KOPT-K1 (cell line): Measurements from ENCODE around the gene ARL14EP.

Experiments used
- H3K27ac ChIP-seq: fragments of 200-600 bp; sonication (generic); 2 replicates; pipeline ENCODE4 v1.5.1; 2016; ENCODE audit warnings: antibody characterized with exemption, mild to moderate bottlenecking, low read depth, low read length; ENCODE audit not compliant: poor library complexity, severe bottlenecking
- H3K36me3 ChIP-seq: fragments of 200-600 bp; sonication (generic); 2 replicates; pipeline ENCODE4 v1.5.1; 2017; ENCODE audit warnings: antibody characterized with exemption, mild to moderate bottlenecking, low read length, moderate library complexity; ENCODE audit not compliant: insufficient read depth
- H3K9me3 ChIP-seq: fragments of 200-600 bp; sonication (generic); 2 replicates; pipeline ENCODE4 v1.5.1; 2017; ENCODE audit warnings: antibody characterized with exemption, low read length, mild to moderate bottlenecking; ENCODE audit not compliant: insufficient read depth, poor library complexity, severe bottlenecking

The ARL14EP gene

DNA sequence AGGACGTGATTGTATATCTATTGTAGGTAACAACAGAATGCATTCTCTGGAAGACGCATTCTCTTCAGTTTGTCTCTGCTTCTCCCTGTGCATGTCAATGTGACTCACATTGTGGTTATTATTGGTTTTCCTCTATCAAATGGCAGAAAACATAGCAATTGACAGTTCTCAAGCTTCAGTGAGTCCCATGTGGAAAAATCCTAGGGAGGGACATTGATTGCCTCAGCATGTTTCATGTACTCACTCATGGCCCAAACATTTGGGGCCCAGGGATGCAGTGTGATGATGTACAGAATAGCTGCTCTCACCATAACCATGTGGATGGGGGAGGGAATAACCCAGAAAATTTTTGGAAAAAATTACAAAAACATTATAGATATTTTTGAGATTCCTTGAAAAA, 9.3 kb upstream of the ARL14EP start:
- H3K9me3 ChIP-seq, result peaks cover 5% of the 10 kb centered on the region
- H3K36me3 ChIP-seq, result no peaks in the 10 kb centered on the region
- H3K27ac ChIP-seq, result no peak overlapping the region

DNA sequence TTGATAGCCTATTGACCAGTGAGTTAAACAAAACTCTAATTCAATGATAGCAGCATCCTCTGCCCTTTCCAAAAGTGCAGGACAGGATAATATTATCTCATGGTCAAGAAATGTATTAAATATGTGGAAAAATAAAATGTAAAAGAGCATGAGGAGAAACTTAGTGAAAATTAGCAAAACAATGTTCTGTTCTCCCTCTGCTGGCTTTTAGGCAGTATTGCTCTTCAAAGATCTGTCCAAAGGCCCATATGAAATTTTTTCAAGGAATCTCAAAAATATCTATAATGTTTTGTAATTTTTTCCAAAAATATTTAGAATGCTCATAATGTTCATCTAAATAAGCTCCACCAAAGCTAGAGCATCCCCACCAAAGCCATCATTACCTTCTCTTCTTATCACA, 8.3 kb upstream of the ARL14EP start:
- H3K9me3 ChIP-seq, result peaks cover 5% of the 10 kb centered on the region
- H3K36me3 ChIP-seq, result no peaks in the 10 kb centered on the region
- H3K27ac ChIP-seq, result no peak overlapping the region

DNA sequence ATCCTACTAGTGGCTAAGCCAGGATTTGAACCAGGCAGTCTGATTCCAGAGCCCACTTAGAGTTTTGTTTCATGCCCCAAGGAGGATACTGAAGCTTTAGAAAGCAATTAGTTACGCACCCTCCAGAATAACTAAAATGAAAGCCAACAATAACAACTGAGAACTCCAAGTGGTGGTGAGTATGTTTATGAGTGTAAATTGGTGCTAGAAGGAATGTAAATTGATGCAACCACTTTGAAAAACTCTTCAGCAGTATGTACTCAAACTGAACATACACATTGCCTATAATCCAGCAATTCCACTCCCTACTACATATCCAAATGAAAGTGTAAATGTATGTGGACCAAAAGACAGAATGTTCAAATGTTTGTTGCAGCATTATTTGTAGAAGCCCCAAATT, 6.7 kb upstream of the ARL14EP start:
- Histone ChIP-seq H3K36me3 (no peaks in the 10 kb centered on the region), H3K9me3 (peaks cover 2% of the 10 kb centered on the region), H3K27ac (no peak overlapping the region)

DNA sequence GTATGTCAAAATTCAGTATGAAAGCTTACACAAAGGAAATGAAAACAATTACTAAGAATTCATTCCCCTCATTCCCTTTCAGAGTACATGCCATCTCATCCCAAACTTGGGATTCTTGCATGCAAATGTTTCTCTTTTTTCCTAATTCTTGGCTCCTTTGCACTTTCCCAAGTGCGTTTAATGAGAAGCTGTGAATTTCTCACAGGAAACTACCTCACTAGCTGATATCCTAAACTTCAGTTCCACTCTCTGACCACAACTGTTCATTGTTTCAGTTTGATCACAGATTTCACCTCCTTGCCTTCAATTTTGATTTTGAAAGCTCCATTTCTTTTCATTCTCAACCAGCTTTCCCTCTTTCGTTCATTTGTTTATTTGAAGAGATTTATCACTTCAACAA, 5.9 kb upstream of the ARL14EP start:
- H3K36me3 ChIP-seq, result no peaks in the 10 kb centered on the region
- H3K27ac ChIP-seq, result no peak overlapping the region
- no peaks in the 10 kb centered on the region for H3K9me3 ChIP-seq

DNA sequence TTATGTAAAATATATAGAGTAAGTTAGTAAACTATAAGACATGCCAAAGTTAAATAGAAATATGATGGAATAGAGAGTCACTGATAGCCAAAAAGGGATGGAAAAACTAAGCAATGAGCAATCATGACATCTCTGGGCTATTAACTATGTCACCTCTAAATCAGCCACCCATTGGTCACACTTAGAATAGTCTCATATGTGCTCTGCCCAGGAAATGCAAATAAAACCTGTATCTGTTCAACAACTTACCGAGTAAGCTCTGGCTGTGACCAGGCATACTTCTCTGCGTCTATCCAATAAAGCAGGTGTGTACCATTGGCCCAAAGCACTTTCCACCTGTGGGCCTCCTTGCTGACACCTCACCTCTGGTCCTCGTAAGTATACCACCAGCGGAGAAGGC, 1.6 kb upstream of the ARL14EP start:
- H3K9me3 ChIP-seq, result no peaks in the 10 kb centered on the region
- 0 out of 2 replicates have a peak, but pooled peaks cover under 1% of the 10 kb centered on the region for H3K36me3 ChIP-seq
- no peak overlapping the region for H3K27ac ChIP-seq

- peaks cover 9% of the 10 kb centered on the region for H3K36me3 ChIP-seq
- H3K9me3 ChIP-seq, result no peaks in the 10 kb centered on the region
- peak overlapping the region; percentile 79 for H3K27ac ChIP-seq
These were observed 713 bp upstream of the ARL14EP start for GRCh38 chr11:30322191-30322590.

DNA sequence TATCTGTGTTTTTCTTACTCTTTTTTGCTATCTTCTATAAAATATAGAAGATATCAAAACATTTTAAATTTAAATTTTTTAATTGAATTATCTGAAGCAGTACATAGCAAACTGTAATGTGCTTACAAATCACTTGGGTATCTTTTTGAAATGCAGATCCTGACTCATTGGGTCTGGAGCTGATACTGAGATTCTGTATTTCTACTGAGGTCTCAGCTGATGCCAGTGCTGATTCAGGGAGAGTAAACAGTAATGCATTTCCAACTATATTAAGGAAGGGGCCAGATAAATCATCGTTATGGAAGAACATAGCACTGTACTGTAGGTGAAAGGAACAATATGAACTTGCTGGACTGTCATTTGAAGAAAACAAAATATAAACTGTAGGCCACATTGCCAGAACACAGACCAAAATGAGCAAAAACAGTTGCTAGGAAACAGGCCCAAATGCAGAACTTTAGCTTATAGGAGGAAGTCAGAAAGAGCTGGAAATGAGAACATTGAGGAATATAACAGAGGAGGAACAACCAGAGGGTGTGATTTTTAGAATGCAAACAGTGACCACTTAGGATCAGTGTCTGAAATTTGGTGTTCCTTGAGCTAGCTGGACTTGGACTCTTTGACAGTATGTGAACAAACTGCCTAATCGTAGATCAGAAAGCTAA, 3.3 kb downstream of the ARL14EP start:
- H3K9me3 ChIP-seq, result no peaks in the 10 kb centered on the region
- peaks cover 23% of the 10 kb centered on the region for H3K36me3 ChIP-seq
- no peak overlapping the region for H3K27ac ChIP-seq

DNA sequence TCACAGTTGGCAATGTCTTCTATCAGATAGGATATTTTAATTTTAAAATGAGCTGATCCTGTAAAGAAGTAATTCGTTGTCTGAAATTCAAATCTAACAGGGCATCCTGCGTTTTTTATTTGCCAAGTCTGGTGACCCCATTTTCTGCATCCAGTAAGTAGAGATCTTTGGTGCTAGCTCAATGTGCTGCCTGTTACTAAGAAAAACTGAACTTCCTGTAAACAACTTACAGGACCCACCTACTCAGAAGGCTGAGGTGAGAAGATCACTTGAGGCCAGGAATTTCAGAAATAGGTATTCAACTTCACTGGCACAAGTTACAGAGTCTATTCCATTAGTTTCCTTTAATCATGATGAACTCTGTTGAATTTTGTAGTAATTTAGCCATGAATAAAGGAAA, 4.0 kb downstream of the ARL14EP start:
- Histone ChIP-seq H3K27ac (no peak overlapping the region), H3K36me3 (peaks cover 30% of the 10 kb centered on the region), H3K9me3 (no peaks in the 10 kb centered on the region)

GRCh38 chr11:30328681-30329080, 5.8 kb downstream of the ARL14EP start:
- H3K9me3 ChIP-seq, result no peaks in the 10 kb centered on the region
- H3K27ac ChIP-seq, result no peak overlapping the region
- H3K36me3 ChIP-seq, result peaks cover 48% of the 10 kb centered on the region

DNA sequence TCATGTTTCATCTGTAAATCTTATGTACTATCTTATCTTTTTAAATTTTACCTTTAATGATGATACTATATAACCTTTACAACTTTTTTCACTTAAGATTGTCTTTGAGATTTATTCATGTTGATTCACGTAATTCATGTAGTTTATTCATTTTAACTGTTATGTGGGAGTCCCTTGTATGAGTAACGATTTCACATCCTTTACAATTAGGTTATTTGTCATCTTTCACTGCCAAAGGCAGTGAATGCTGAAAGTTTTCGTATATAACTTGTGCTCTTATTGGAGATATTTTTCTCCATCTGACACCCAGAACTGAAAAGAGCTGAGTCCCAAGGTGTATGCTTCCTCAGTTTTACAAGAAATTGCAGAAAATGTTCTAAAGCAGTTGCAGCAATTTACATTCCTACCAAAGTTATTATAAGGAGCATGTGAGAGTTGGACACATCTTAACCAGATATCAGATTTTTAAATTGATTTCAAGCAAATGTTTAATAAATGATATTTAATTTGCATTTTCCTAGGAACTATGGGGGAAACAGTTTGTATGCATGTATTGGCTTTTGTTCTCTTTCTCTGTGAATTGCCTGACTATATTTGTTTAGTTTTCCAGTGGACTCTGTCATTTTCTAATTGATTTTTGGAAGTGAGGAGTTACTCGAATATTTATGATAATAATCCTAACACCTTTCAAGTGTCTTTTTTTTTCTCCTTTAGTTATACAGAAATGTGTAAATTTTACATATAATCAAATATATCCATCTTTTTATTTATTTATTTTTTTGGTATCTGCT, 6.4 kb downstream of the ARL14EP start:
- peaks cover 54% of the 10 kb centered on the region for H3K36me3 ChIP-seq
- no peaks in the 10 kb centered on the region for H3K9me3 ChIP-seq
- H3K27ac ChIP-seq, result no peak overlapping the region

DNA sequence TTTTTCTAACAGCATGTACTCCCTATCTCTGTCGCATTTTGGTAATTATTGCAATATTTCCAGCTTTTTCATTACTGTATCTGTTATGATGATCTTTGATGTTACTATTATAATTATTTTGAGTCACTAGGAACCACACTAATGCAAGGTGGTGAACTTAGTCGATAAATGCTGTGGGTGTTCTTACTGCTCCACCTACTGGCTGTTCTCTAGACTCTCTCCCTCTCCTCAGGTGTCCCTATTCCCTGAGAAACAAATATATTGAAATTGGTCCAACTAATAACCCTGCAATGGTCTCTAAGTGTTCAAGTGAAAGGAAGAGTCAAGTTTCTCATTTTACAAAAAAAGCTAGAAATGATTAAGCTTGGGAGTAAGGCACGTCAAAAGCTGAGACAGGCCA, 10.5 kb downstream of the ARL14EP start:
- Histone ChIP-seq H3K9me3 (no peaks in the 10 kb centered on the region), H3K36me3 (peaks cover 82% of the 10 kb centered on the region)

DNA sequence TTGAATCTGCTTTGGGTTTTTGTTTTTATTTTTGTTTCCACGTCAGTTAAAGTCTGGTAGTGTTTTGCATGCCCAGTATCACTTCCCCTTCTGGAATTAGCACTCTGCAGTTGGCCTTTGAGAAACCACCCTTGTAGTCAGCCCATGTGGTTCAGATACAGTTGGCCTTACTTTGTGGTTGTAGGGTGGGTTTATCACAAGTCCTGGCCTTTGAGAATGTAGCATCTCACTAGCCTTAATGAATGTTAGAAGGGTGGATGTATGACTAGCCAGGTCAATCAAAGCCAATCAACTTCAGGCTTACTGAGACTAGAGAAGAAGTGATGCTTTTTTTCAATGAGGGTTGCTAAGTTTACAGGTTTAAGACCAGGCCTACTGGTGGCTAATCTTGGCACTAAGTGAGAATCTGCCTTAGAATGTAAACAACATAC, 19.8 kb downstream of the ARL14EP start:
- Histone ChIP-seq H3K36me3 (peaks cover 32% of the 10 kb centered on the region), H3K27ac (no peak overlapping the region), H3K9me3 (no peaks in the 10 kb centered on the region)

More for the DNA sequence above, 10.5 kb downstream of the ARL14EP start:
- H3K27ac ChIP-seq, result no peak overlapping the region

DNA sequence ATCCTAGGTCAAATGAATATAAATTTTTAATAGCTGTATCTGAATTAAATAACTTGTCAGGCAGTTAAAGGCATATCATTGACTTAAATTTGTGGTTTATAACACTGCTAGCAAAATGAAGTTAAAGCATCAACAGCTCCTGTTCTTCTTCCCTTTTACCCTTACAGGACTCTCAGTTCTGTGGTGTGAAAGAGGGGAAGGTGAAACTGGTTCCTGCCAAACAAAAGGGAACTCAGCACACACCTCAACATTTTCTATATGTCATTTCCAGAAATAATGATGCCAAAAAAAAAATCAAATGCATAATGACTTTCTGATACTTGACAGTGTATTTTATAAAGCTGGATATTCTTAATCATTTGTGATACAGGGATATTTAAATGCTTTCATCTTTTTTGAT, 21.2 kb downstream of the ARL14EP start:
- Histone ChIP-seq H3K9me3 (no peaks in the 10 kb centered on the region), H3K27ac (no peak overlapping the region), H3K36me3 (peaks cover 19% of the 10 kb centered on the region)

- H3K9me3 ChIP-seq, result no peaks in the 10 kb centered on the region
- no peak overlapping the region for H3K27ac ChIP-seq
- peaks cover 4% of the 10 kb centered on the region for H3K36me3 ChIP-seq
These were observed 22.7 kb downstream of the ARL14EP start for GRCh38 chr11:30345644-30346043.

GRCh38 chr11:30346068-30346688, 23.3 kb downstream of the ARL14EP start:
- Histone ChIP-seq H3K27ac (no peak overlapping the region), H3K9me3 (no peaks in the 10 kb centered on the region), H3K36me3 (0 out of 2 replicates have a peak, but pooled peaks cover 3% of the 10 kb centered on the region)
